Liver (tissue), 9 donors: Measurements from ENCODE around the gene SLC22A13. TPM values are rescaled to one million over a fixed set of nuclear protein-coding genes. Genes with fewer than 3 reads are reported as not detected.

Experiments used
- DNase-seq: peaks from one replicate; pipeline ENCODE4 v3.0.0-alpha.2; 2017; ENCODE audit warnings: low spot score
- H3K27ac ChIP-seq, 2 donors: one replicate each; pipeline ENCODE4 v1.7.0; 2013; ENCODE audit warnings: inconsistent platforms in 2 of 2, low read length in 2 of 2, control low read depth in 1 of 2, low read depth in 1 of 2, mild to moderate bottlenecking in 1 of 2
- H3K27me3 ChIP-seq, 4 donors: one replicate each; pipeline versions ENCODE4 v1.6.1 to v1.7.0; 2013; ENCODE audit warnings: low read length in 3 of 4, inconsistent platforms in 1 of 4, mild to moderate bottlenecking in 1 of 4, moderate library complexity in 1 of 4; ENCODE audit not compliant: control insufficient read depth in 4 of 4, insufficient read depth in 4 of 4
- H3K36me3 ChIP-seq, 4 donors: one replicate each; pipeline versions ENCODE4 v1.6.1 to v1.7.0; 2013; ENCODE audit warnings: low read length in 3 of 4, mild to moderate bottlenecking in 3 of 4, low read depth in 1 of 4, moderate library complexity in 1 of 4; ENCODE audit not compliant: control insufficient read depth in 4 of 4, insufficient read depth in 3 of 4
- H3K4me1 ChIP-seq, 4 donors: one replicate each; pipeline versions ENCODE4 v1.6.1 to v1.7.0; 2013; ENCODE audit warnings: low read length in 3 of 4, mild to moderate bottlenecking in 3 of 4, moderate library complexity in 1 of 4; ENCODE audit not compliant: control insufficient read depth in 4 of 4, insufficient read depth in 4 of 4
- H3K4me3 ChIP-seq, 3 donors: one replicate each; pipeline versions ENCODE4 v1.6.1 to v1.7.0; 2013; ENCODE audit warnings: low read length in 3 of 3, control low read depth in 1 of 3, low read depth in 1 of 3, mild to moderate bottlenecking in 1 of 3
- H3K9ac ChIP-seq, 2 donors: one replicate each; pipeline ENCODE4 v1.7.0; 2013; ENCODE audit warnings: low read length in 2 of 2, mild to moderate bottlenecking in 2 of 2, moderate library complexity in 2 of 2, control low read depth in 1 of 2, low read depth in 1 of 2
- H3K9me3 ChIP-seq, 4 donors: one replicate each; pipeline versions ENCODE4 v1.6.1 to v1.7.0; 2013; ENCODE audit warnings: low read length in 3 of 4; ENCODE audit not compliant: control insufficient read depth in 4 of 4
- CTCF ChIP-seq: fragments of 150-350 bp; IDR thresholded peaks from 2 replicates; pipeline ENCODE4 v1.5.1; 2017; ENCODE audit warnings: improper control_type of control experiment, low read depth, low read length; ENCODE audit not compliant: missing input control
- EGR1 ChIP-seq, 2 donors: IDR thresholded peaks; 2 replicates each; pipeline ENCODE4 v1.6.1; 2016 to 2018; ENCODE audit warnings: antibody characterized with exemption in 2 of 2, low read depth in 2 of 2
- FOXA1 ChIP-seq: IDR thresholded peaks from 2 replicates; pipeline ENCODE4 v1.6.1; 2016; ENCODE audit warnings: antibody characterized with exemption
- GABPA ChIP-seq, 2 donors: IDR thresholded peaks in 1 of 2; conservative IDR thresholded peaks in 1 of 2; 2 replicates each; pipeline ENCODE4 v1.6.1; 2016; ENCODE audit warnings: antibody characterized with exemption in 2 of 2, mild to moderate bottlenecking in 1 of 2, moderate library complexity in 1 of 2
- HNF4A ChIP-seq, 2 donors: conservative IDR thresholded peaks; 2 replicates each; pipeline ENCODE4 v1.6.1; 2016; ENCODE audit warnings: antibody characterized with exemption in 2 of 2, mild to moderate bottlenecking in 2 of 2
- HNF4G ChIP-seq: IDR thresholded peaks from 2 replicates; pipeline ENCODE4 v1.6.1; 2016; ENCODE audit warnings: antibody characterized with exemption
- JUND ChIP-seq, 2 donors: IDR thresholded peaks; 2 replicates each; pipeline ENCODE4 v1.6.1; 2016; ENCODE audit warnings: antibody characterized with exemption in 2 of 2
- NR2F2 ChIP-seq: IDR thresholded peaks from 2 replicates; pipeline ENCODE4 v1.6.1; 2016; ENCODE audit warnings: antibody characterized with exemption
- RAD21 ChIP-seq, 2 donors: IDR thresholded peaks; 2 replicates each; pipeline ENCODE4 v1.6.1; 2016; ENCODE audit warnings: antibody characterized with exemption in 2 of 2, mild to moderate bottlenecking in 2 of 2
- REST ChIP-seq: IDR thresholded peaks from 2 replicates; pipeline ENCODE4 v1.6.1; 2016; ENCODE audit warnings: antibody characterized with exemption, mild to moderate bottlenecking
- RXRA ChIP-seq, 2 donors: IDR thresholded peaks; 2 replicates each; pipeline ENCODE4 v1.6.1; 2017 to 2018; ENCODE audit warnings: antibody characterized with exemption in 2 of 2, mild to moderate bottlenecking in 1 of 2
- SP1 ChIP-seq: IDR thresholded peaks from 2 replicates; pipeline ENCODE4 v1.6.1; 2018; ENCODE audit warnings: antibody characterized with exemption, mild to moderate bottlenecking
- TAF1 ChIP-seq: conservative IDR thresholded peaks from 2 replicates; pipeline ENCODE4 v1.6.1; 2016; ENCODE audit warnings: antibody characterized with exemption, mild to moderate bottlenecking
- YY1 ChIP-seq: IDR thresholded peaks from 2 replicates; pipeline ENCODE4 v1.6.1; 2016; ENCODE audit warnings: antibody characterized with exemption, mild to moderate bottlenecking
- WGBS: extraction: QIAGEN DNeasy Blood & Tissue Kit; methylation state at CpG from one replicate; pipeline ENCODE4 v1.1.7; 2013; 5-methylcytosine and 5-hydroxymethylcytosine counted together
- polyA plus RNA-seq, 2 donors: library from polyadenylated mRNA; stranded (reverse) in 1 of 2; unstranded in 1 of 2; fragments of 200-250 nt in 1 of 2; fragments of >200 nt in 1 of 2; fragmentation: Nextera tagmentation in 1 of 2; extraction: Ambion mirVana in 1 of 2; gene quantifications; one replicate each; pipeline versions ENCODE4 v1.2.1 to v1.2.3, GENCODE V29; 2013 to 2015
- total RNA-seq, 2 donors: library from RNA; depleted of rRNA; stranded (reverse); fragments of >200 nt; gene quantifications; one replicate each; pipeline ENCODE4 v1.2.3, GENCODE V29; 2014
- TF ChIP-seq, protein P1 (sequence below): IDR thresholded peaks from 2 replicates; pipeline ENCODE4 v1.6.1; 2016; ENCODE audit warnings: antibody characterized with exemption
- TF ChIP-seq, protein P2 (sequence below): IDR thresholded peaks from 2 replicates; pipeline ENCODE4 v1.6.1; 2016; ENCODE audit warnings: antibody characterized with exemption
- donor health status: healthy.
- donor health status: healthy.
- donor health status: healthy.
- donor health status: healthy.
- donor health status: healthy.

SLC22A13 gene
- total and polyA plus RNA-seq, 4 donors = 0.10 to 0.42 (median 0.14) TPM; not detected in 1

GRCh38 chr3:38268522-38268921, 2.9 kb downstream of the SLC22A13 start:
- peaks cover 5 to 18% (median 12%) of the 10 kb centered on the region in 4 donors for H3K4me1 ChIP-seq
- no peaks in the 10 kb centered on the region for H3K27me3 ChIP-seq
- 75% methylated on average over 1 of the region's 1 CpG for WGBS
- H3K36me3 ChIP-seq = no peaks in the 10 kb centered on the region
- no peak overlapping the region for H3K9ac ChIP-seq
- no peaks in the 10 kb centered on the region for H3K9me3 ChIP-seq
- H3K4me3 ChIP-seq = no peak overlapping the region
- TF ChIP-seq, protein P1, sequence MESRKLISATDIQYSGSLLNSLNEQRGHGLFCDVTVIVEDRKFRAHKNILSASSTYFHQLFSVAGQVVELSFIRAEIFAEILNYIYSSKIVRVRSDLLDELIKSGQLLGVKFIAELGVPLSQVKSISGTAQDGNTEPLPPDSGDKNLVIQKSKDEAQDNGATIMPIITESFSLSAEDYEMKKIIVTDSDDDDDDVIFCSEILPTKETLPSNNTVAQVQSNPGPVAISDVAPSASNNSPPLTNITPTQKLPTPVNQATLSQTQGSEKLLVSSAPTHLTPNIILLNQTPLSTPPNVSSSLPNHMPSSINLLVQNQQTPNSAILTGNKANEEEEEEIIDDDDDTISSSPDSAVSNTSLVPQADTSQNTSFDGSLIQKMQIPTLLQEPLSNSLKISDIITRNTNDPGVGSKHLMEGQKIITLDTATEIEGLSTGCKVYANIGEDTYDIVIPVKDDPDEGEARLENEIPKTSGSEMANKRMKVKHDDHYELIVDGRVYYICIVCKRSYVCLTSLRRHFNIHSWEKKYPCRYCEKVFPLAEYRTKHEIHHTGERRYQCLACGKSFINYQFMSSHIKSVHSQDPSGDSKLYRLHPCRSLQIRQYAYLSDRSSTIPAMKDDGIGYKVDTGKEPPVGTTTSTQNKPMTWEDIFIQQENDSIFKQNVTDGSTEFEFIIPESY = no peak
- TF ChIP-seq NR2F2 (no peak), GABPA (IDR thresholded peaks at IDR 0.05 in 1 of 2, conservative IDR thresholded peaks at IDR 0.05 in 1 of 2) (no peak), JUND (IDR thresholded peaks at IDR 0.05) (no peak), HNF4G (no peak), HNF4A (conservative IDR thresholded peaks at IDR 0.05) (no peak), RAD21 (IDR thresholded peaks at IDR 0.05) (no peak), RXRA (IDR thresholded peaks at IDR 0.05) (no peak), REST (no peak), TAF1 (no peak)
- DNase-seq = no peak
- no peak overlapping the region for H3K27ac ChIP-seq

GRCh38 chr3:38270606-38271005, 5.0 kb downstream of the SLC22A13 start:
- Histone ChIP-seq H3K4me3 (no peak overlapping the region), H3K9me3 (no peaks in the 10 kb centered on the region), H3K27me3 (no peaks in the 10 kb centered on the region), H3K36me3 (no peaks in the 10 kb centered on the region), H3K9ac (no peak overlapping the region), H3K4me1 (peaks cover under 1 to 4% (median 2%) of the 10 kb centered on the region in 4 donors), H3K27ac (no peak overlapping the region)
- no peak for DNase-seq
- WGBS = 92% methylated on average over 3 of the region's 3 CpGs
- TF ChIP-seq NR2F2 = no peak
- no peak for TF ChIP-seq YY1
- TF ChIP-seq HNF4A (conservative IDR thresholded peaks at IDR 0.05) = no peak
- TF ChIP-seq EGR1 (IDR thresholded peaks at IDR 0.05; ENCODE audit: low read depth in 2 of 2) = no peak
- no peak for TF ChIP-seq TAF1
- TF ChIP-seq JUND (IDR thresholded peaks at IDR 0.05) = no peak
- TF ChIP-seq RXRA (IDR thresholded peaks at IDR 0.05) = no peak

- H3K9me3 ChIP-seq = no peaks in the 10 kb centered on the region
- no peak for TF ChIP-seq JUND (IDR thresholded peaks at IDR 0.05)
- no peak for TF ChIP-seq SP1
- TF ChIP-seq CTCF = no peak
- no peak for TF ChIP-seq FOXA1
- TF ChIP-seq HNF4A (conservative IDR thresholded peaks at IDR 0.05) = no peak
- no peak for TF ChIP-seq TAF1
- no peak for TF ChIP-seq HNF4G
- no peak for TF ChIP-seq EGR1 (IDR thresholded peaks at IDR 0.05; ENCODE audit: low read depth in 2 of 2)
- TF ChIP-seq, protein P2, sequence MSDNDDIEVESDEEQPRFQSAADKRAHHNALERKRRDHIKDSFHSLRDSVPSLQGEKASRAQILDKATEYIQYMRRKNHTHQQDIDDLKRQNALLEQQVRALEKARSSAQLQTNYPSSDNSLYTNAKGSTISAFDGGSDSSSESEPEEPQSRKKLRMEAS = no peak
- WGBS = 95% methylated on average over 5 of the region's 5 CpGs
- no peaks in the 10 kb centered on the region for H3K27me3 ChIP-seq
- H3K27ac ChIP-seq = no peak overlapping the region
- H3K9ac ChIP-seq = no peak overlapping the region
- no peaks in the 10 kb centered on the region for H3K4me1 ChIP-seq
- H3K36me3 ChIP-seq = no peaks in the 10 kb centered on the region
- no peak overlapping the region for H3K4me3 ChIP-seq
- DNase-seq = no peak
Measured at GRCh38 chr3:38271553-38271952, 5.9 kb downstream of the SLC22A13 start.
